ENCODE measurements around the gene POLQ.
"Not testable (repeated sequence)": the region's sequence is repeated elsewhere in the genome, so short reads cannot be mapped to it uniquely, and the experiment has no call there.

POLQ gene

DNA sequence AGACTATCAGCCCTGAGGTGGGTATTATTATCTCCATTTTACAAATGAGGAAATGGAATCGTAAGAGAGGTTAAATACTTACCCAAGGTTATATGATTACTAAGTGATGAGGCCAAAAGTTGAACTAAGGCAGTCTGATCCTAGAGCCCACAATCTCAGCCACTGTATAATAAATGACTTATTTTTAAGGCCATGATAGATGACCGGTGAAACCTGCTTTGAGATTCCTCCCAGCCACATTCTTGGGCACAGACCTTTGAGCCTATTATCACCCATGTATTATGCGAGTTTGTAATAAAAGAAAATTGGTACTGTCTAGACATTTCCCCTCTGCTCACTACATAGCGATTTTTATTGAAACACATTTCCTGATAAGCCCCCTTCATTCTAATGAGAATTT, 37.4 kb downstream of the POLQ start:
- no peak for DNase-seq (ENCODE audit: low spot score)

DNA sequence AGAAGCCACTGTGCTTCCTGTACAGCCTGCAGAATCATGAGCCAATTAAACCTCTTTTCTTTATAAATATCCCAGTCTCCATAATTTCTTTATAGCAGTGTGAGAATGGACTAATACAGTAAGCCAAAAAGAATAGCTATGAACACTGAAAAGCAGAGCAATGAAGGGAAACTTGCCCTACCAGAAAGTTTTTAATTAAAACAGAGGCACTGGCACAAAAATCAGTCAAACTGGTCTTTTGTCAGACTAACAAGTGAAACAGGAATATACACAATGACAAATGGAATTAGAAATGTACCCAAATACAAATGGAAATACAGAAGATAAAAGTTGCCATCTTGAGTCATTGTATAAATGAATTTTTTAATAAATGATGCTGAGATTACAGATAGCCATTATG, 40.5 kb downstream of the POLQ start:
- DNase-seq (ENCODE audit: low spot score): no peak

DNA sequence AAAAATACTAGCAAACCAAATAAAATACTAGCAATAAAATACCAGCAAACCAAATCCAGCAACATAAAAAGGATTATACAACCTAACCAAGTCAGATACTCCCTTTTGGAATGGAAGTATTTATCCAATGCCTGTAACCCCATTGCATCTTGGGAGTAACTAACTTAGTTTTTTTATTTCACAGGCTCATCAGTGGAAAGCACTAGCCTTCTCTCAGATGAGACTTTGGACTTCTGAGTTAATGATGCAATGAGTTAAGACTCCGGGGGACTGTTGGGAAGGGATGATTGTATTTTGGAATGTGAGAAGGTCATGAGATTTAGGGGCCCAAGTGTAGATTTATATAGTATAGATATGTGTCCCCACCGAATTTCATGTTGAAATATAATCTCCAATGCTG, 41.2 kb downstream of the POLQ start:
- no peak for DNase-seq (ENCODE audit: low spot score)

GRCh38 chr3:121496786-121497185, 49.0 kb downstream of the POLQ start:
- DNase-seq (ENCODE audit: low spot score): no peak

DNA sequence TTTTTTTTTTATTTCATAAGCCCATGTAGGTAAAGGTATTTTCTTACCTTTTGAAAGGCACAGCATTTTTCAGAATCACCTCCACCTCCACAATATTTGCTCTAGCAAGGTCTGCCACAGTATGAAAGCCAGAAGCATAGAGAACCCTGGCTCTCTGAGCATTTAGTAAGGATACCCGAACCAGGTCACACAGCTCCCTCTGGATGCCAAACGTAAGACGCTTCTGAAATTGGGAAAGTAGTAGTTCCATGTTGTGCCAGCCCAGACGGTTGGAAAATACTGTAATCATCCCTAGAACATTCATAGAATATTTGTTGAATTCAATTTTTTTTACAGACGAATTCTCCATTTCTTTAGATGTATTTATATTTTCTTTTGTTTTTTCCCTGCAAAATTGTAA, 52.4 kb downstream of the POLQ start:
- no peak for DNase-seq (ENCODE audit: low spot score)

DNA sequence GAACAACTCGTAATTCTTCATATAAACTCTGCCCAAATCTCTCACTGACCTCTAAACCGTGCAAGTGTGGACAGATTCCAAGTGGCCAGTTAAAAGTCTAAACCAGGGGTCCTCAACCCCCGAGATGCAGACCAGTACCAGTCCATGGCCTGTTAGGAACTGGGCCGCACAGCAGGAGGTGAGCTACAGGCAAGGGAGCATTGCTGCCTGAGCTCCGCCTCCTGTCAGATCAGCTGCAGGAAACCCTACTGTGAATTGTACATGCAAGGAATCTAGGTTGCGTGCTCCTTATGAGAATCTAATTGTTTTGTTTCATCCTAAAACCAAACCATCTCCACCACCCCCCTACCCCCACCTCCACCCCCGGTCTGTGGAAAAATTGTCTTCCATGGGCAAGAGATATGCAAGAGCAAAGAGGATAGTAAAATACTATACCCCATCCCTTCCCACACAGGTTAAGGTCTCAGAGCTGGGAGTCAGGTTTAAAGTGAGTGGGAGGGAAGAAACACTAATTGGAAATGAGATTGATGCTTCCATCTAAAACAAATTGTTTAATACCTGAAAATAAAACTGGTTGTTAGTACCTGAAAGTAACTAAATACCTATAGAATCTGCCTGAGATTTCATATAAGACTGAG, 54.0 kb downstream of the POLQ start:
- no peak for DNase-seq (ENCODE audit: low spot score)

GRCh38 chr3:121490161-121490560, 55.6 kb downstream of the POLQ start:
- DNase-seq (ENCODE audit: low spot score): no peak

DNA sequence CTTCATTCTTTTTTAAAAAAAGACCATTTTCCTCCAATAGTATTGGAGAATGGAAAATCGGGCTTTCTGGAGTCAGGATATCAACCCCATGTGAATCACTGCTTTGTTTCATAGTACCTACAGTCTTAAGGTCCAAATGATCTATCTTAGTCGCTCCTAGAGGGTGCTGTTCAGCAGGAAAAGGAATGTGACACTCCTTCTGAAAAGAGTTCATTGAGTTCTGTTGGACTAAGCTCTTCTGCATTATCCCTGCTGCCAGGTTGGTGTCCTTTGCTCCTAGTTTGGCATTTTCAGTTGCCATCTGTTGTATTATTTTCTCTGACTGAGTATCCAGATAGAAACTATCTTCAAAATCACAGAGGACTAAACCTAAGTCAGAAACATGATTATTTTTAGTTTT, 57.2 kb downstream of the POLQ start:
- no peak for DNase-seq (ENCODE audit: low spot score)

- DNase-seq (ENCODE audit: low spot score): no peak
Observed at GRCh38 chr3:121483290-121483689, 62.5 kb downstream of the POLQ start.

DNA sequence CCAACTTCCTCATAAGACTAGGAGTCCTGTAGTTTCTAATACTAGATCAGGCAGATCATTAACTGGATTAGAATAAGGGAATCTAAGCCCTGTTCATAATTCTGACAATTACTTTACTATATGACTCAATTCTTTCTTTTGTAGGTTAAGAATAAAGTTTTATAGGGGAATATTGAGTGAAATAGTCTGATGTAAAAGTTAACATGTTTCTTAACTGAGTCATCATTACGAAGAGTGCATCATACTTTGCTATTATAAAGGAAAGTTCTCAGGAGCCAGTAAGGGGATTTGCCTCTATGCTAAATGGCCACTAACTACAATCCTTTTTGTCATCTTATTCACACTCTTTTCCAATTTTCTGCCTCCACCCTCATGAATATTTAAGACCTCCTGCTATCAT, 63.1 kb downstream of the POLQ start:
- DNase-seq (ENCODE audit: low spot score): no peak

GRCh38 chr3:121481106-121481880, 64.5 kb downstream of the POLQ start:
- no peak for DNase-seq (ENCODE audit: low spot score)

DNA sequence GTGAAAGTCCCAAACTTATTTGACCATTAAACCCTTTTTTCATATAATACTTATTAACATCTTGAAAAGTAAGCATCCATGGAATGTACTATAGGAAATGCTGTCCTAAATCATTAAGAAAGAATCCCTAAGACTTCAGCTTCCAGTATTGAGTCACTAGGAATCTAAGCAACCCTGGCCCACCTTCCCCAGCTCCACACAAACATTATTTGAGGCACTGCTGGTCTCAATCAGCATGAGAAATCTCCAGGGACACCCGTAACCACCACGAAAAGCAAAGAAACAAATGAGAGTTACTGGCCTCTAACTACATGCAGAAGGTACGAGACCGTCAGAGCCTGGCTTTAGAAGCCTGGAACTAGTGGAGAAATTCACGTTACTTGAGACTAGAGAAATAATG, 68.2 kb downstream of the POLQ start:
- no peak for DNase-seq (ENCODE audit: low spot score)

DNA sequence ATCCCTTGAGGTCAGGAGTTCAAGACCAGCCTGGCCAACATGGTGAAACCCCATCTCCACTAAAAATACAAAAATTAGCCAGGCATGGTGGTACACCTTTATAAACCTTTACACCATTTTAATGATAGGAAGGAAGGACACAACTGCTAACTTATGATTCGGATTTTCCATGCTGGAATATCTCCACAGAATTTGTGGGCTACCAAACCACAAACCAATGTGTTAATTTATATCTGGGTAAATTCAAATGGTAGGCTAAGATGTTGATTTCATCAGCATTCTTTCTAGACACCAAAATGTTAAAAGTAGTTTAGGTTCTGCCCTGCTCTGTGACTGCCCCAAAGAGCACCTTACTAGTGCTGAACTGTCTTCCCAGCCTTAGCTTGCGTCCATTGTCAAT, 72.8 kb downstream of the POLQ start:
- DNase-seq (ENCODE audit: low spot score): no peak

DNA sequence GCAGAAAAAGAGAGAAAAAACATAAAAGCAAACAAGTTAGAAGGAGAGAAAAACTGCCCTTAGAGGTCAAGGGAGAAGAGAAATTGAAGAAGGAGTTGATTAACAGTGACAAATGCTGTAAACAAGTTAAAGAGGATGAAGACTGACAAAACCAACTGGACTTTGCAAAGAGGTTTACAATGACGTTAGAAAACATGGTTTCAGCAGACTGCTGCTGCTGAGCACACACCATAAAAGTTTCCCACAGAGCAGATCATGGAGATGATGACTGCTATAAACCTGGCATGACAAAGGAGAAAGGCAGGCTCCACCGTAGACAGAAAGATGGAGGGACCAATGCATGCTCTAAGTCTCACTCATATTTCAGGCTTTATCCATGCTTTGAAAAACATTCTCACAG, 78.7 kb downstream of the POLQ start:
- no peak for DNase-seq (ENCODE audit: low spot score)

- DNase-seq (ENCODE audit: low spot score): no peak
Observed at GRCh38 chr3:121463745-121464144, 82.0 kb downstream of the POLQ start.

GRCh38 chr3:121462565-121462964, 83.2 kb downstream of the POLQ start:
- DNase-seq (ENCODE audit: low spot score): no peak

GRCh38 chr3:121451752-121452151, 94.0 kb downstream of the POLQ start:
- DNase-seq (ENCODE audit: low spot score): not testable (repeated sequence)

- no peak for DNase-seq (ENCODE audit: low spot score)
Observed at GRCh38 chr3:121443456-121443855, 102.3 kb downstream of the POLQ start.

- no peak for DNase-seq (ENCODE audit: low spot score)
Observed at GRCh38 chr3:121436641-121437040, 109.1 kb downstream of the POLQ start.

- DNase-seq (ENCODE audit: low spot score): no peak
Observed at GRCh38 chr3:121436074-121436473, 109.7 kb downstream of the POLQ start.

GRCh38 chr3:121431726-121432517, 113.9 kb downstream of the POLQ start:
- DNase-seq (ENCODE audit: low spot score): peak; percentile 3

DNA sequence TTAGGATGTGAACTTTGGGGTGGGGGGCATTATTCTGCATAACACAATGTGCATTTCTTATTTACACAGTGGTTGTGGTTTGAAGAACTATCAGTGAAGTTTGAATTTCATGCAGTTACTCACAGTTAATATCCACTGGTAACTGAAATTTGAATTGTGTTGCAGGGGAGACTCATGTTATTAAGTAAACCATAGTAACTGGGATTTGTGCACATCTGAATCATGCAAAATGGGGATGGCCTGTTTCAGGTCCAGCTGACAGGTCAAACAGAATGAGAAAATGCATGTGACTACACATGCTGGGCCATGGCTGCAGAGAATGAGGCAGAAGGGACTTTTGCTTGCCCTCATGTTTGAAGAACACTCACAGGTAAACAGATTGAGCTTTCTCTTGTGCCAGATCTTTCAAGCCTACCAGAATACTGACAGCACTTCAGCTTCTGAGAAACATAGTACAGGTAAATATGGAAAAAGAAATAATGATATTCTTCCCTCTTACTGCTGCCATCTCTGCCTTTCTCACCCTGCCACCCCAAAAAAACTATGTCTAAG, 115.0 kb downstream of the POLQ start:
- DNase-seq (ENCODE audit: low spot score): no peak

DNA sequence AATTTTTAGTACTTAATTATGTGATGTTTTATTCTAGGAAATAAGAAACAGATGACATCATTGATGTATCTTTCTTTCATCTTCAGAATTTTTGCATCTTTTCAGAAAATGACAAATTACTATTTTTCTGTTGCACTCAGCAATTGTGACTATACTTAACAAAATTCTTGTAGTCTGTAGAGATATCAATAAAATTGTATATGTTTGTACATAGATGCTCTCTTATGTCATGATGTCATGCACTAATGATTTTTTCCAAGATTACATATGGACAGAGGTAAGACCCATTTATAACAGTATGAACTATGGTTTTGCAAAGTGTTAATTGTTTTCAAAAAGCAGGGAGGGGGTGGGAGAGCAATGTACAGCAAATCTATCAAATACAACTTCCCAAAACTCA, 121.2 kb downstream of the POLQ start:
- no peak for DNase-seq (ENCODE audit: low spot score)
